Measurements from ENCODE around the gene UGT2B7.

UGT2B7 gene

GRCh38 chr4:69133993-69134392, 37.7 kb downstream of the UGT2B7 start:
- no peak for DNase-seq
- intact Hi-C loops (cut with DNase I): no loop called here

DNA sequence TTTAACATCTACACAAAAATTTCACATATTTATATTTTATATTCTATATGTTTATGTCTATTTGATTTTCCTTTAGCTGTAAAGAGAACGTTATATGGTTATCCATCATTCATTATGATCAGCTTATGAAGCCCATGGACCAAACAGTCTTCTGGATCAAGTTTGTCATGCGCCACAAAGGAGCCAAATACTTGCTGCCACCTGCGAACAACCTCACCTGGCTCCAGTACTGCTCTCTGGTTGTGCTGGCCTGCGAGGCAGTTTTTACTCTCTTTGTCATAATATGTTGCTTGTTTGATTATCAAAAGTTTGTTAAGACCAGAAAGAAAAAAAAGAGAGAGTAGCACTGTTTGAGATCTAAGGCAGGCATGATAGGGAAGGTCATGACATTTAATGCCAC, 38.2 kb downstream of the UGT2B7 start:
- no peak for DNase-seq
- intact Hi-C loops (cut with DNase I): no loop called here

DNA sequence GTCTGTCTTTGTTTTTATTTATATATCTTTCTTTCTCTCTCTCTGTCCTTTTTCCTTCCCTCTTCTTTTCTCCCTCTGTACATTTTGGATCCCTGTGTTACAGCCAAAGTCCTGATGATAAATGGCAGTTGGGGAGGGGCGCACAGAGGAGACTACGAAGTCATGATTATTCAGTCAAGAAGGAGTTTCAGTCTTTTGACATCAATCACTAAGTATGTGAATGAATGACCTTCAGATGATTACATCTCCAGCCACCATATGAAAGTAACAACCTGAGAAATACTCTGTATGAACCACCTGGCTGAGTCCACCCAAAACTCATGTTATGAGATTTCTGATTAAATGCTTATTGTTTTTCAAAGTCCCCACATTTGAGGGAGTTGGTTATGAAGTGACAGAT, 45.0 kb downstream of the UGT2B7 start:
- intact Hi-C loops (cut with DNase I): no loop called here
- DNase-seq: no peak

GRCh38 chr4:69147334-69147733, 51.1 kb downstream of the UGT2B7 start:
- no peak for DNase-seq
- intact Hi-C loops (cut with DNase I): no loop called here

GRCh38 chr4:69154021-69154420, 57.7 kb downstream of the UGT2B7 start:
- no peak for DNase-seq
- intact Hi-C loops (cut with DNase I): no loop called here

DNA sequence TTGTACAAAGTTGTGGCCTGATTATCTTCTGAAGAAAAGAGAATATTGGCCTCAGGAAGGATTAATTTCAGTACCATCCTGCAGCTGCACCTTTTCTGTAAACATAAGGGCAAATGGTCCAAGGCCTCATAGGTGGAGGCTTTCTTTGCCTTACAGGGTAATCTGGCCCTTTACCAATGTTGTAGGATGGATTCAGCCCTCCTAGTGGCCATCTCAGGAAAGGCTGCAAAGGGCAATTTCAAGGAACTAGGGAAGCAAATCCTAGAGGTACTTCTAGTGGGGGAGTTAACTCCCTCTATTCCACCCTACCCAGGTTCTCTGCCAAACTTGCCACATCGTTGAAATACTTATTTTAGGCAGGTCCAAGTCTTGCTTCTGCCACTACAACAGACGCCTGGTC, 60.6 kb downstream of the UGT2B7 start:
- intact Hi-C loops (cut with DNase I): no loop called here

More for the DNA sequence above, 60.6 kb downstream of the UGT2B7 start:
- no peak for DNase-seq

Data from head of caudate nucleus (tissue), 42 donors.